Middle frontal gyrus (tissue), 1 donor: ENCODE measurements around the gene KLF3.
"Not testable (repeated sequence)": the region's sequence is repeated elsewhere in the genome, so short reads cannot be mapped to it uniquely, and the experiment has no call there.

Experiments used
- DNase-seq: peaks from one replicate; pipeline ENCODE4 v3.0.0-alpha.2; 2015; ENCODE audit warnings: low spot score; ENCODE audit errors: extremely low spot score

The KLF3 gene

DNA sequence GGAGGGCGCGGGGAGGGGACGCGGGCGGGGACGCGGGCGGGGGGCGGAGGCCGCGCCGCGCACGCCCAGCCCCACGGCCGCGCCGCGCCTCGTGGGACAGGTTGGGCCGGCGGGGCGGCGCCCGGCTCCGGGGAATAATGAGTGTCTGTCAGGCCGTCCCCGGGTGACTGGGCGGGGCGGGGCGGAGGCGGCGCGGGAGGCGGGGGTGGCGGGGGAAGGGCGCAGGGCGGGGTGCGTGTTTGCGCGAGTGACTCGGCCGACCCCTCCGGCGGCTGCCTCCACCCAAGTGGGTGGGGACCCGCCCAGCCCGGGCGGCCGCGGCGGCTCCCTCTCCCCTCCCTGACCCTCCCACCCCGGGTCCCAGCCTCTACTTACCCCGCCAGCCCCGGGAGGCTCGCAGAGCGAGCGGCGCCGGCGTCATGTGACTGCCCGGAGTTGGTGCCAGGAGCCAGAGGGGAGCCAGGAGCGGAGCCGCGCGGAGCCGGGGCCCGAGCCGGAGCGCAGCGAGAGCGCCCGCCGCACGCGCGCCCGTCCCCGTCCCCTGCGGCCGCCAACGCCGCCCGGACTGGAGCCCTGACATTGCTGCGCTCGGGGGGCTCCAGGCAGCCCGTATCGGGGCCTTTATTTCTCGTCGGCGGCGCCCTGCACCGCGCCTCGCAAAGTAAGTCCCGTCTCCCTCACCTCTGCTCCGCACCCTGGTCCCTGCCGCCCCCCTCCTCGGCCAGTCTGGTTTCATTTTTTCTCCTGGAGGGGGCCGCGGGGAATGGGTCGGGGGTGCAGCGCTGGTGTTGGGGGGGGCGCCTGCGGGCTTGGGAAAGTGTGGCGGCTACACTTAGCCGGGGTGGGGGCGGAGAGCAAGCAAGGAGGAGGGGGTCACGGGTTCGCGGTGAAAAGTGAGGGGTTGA is at the start of gene KLF3:
Gene KLF3 (plus strand): TSS at position 399 of the 905 bp plus-strand sequence. CDS start 16,427 bp downstream, outside the sequence.
- peak; percentile 84 for DNase-seq

DNA sequence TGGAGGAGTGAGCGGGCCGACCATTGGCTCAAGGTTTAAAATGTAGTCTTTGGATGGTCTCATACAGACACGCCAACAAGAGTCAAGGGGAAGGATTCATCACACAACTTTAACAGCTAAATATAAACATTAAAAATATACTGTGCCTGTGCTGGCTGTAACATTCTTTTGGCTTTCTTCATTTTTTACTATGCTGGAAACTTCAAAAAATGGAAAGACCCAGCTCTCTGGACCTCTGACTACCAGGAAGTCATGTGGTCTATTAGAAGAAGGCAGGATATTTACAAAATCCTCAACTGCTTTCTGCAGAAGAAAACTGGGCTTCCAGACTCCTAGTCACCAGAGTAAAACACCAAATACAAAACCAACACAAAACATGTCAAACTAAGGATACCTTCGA is 49.8 kb upstream of the KLF3 start:
- DNase-seq, result no peak

DNA sequence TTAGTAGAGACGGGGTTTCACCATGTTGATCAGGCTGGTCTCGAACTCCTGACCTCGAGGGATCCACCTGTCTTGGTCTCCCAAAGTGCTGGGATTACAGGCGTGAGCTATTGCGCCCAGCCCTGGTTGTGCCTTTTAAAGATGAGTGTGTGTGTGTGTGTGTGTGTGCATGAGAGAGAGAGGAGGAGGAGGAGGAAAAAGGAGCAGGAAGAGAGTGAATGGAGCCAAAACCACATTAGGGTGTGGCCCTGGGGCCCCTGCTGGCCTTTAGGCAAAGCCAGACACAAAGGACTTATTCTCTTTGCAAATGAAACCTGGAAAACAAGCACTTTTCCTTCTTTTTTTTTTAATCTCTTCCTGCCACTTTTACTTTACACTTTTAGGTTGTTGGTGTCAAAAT is 48.2 kb upstream of the KLF3 start:
- no peak for DNase-seq

DNA sequence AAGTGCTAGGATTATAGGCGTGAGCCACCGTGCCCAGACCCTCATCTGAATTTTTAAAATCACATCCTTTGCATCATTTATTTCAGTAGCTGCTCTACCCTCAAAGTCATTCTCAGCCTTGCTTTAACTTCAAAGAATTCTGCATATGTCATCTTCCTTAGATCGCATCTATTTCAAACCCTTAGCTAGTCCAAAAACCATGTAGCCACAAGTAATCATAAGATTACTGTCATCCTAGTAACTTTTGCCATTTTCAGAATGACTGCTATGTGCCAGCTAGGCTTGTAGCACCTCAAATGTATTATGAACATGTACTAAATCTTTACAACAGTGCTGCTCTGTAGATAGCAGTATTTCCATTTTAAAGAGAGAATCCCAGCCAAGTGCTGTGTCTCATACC is 45.5 kb upstream of the KLF3 start:
- no peak for DNase-seq

DNA sequence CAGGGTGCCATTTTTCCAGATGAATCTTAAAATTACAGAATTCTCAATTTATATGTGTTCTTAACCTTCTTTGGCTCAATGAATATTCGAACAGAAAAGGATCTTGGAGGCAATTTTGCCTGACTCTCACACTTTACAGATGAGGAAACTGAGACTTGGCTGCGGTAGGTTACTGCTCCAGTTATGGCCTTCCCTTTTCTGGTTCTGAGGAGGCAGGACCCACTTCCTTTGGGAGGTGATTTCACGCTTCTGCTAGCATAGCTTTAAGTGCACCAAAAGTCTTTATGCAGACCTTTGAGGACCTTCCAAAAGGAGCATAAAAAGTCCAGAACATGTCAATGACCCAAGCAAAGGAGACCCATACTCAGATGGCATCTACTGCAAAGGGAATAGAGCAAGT is 44.7 kb upstream of the KLF3 start:
- no peak for DNase-seq

DNA sequence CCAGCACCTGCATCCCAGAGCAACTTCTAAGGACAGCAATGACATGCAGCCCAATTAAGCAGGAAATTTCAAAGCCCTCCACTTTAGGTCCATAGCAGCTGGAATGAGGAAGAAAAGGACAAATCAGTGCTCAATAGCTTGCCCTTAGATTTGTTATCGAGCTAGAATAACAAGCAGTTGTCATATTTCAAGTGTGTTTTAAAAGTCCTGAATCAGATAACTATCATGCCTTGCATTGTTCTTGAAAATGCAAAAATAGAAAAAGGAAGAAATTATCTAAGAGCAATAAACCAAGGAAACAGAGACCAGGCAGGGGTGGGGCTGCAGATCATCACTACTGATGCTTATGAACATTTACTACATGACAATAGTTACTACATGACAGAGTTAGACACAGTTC is 43.9 kb upstream of the KLF3 start:
- no peak for DNase-seq

DNA sequence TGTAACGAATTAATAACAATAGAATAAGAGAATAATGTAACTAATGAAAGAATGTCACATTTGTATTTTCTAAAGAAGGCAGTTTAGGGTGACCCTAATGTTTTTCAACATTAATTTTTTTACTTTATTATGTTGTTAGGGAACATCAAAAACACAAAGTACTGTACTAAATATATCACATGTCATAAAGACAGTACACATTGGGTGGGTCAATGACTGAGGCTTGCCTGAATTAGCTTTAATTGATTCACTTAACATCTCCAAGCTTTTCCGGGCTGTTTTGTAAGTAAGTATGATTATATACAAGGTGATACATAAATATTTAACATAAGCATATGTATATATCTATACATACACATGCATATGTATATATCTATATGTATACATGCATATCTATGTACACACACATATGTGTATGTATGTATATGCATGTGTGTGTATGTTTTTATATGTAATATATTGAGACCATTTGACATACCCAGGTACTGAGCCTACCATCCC is 43.4 kb upstream of the KLF3 start:
- no peak for DNase-seq

DNA sequence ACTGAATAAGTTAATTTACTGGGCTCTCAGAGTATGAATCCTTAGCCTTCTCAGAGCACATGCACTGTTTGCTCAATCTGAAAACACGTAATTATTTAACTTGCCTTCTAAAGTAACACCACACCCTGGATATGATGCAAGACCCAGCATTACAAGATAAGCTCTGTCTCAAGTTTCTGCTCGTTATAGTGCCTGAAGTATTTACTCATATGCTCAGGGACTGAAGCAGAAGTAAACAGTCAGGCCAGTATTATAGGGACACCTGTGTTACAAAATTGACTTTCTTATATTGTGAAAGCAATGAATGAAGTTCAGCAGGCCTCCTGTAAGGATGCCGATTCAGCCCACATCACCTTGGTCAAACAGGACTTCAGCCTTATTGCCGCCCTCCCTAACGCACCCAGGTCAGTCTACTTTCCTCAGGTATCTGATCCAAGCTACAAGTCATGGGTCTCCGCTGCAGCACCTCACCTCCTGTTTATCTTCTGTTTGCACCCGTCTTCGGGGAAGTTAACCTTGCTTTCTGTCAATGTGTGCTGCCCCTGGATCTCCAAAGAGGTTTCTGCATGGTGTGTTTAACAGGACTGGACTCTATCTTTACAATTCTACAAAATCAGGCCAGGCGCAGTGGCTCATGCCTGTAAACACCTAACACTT is 42.8 kb upstream of the KLF3 start:
- DNase-seq, result no peak

DNA sequence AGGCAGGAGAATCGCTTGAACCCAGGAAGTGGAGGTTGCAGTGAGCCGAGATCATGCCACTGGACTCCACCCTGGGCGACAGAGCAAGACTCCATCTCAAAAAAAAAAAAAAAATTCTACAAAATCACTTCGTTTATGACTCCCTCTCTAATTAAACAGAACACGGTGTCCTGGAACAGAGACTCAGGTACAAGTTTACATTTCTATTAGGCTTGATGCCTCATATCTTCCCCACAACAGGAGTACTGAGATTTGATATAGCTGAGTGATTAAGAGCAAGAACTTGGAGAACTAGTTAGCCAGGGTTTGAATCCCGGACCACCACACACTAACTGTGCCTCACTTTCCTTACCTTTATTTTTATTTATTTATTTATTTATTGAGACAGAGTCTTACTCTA is 42.2 kb upstream of the KLF3 start:
- no peak for DNase-seq

DNA sequence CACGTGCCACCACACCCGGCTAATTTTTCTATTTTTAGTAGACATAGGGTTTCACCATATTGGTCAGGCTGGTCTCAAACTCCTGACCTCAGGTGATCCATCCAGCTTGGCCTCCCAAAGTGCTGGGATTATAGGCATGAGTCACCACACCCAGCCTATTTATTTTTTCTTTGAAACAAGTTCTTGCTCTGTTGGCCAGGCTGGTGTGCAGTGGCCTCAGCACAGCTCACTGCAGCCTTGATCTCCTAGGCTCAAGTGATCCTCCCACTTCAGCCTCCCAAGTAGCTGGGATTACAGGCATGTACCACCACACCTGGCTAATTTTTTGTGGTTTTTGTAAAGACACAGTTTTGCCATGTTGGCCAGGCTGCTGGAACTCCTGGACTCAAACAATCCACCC is 41.7 kb upstream of the KLF3 start:
- not testable (repeated sequence) for DNase-seq

DNA sequence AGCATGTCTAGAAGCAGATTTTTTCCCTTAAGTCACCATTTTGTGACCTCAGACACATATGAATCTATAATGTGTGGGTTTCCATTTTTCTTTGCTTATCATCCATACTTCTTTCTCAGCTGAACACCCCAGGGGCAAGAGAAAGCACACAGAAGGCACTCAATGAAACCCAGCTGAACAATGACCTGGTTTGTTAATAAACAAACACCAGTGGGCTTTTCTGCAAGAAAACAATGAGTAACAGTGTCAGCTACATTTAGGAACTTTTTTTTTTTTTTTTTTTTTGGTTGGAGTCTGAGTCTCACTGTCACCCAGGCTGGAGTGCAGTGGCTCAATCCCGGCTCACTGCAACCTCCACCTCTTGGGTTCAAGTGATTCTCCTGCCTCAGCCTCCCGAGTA is 40.7 kb upstream of the KLF3 start:
- DNase-seq, result no peak

DNA sequence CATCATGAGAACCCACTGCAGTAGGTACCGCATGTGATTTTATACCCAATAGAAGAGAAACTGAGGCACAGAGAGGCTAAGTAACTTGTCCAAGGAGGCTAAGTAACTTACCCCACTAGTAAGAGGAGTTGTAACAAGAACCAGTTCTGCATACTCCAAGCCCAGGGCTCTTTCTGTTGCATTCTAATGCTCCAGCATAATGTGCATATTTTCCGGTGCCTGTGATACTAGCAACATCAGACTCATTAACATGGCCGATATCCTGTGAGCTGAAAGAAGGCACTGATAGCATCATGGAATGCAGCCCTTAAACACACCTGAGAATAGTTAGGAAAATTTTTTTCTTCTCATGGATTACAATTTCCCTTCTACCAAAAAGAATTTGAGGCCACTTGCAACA is 39.7 kb upstream of the KLF3 start:
- no peak for DNase-seq

DNA sequence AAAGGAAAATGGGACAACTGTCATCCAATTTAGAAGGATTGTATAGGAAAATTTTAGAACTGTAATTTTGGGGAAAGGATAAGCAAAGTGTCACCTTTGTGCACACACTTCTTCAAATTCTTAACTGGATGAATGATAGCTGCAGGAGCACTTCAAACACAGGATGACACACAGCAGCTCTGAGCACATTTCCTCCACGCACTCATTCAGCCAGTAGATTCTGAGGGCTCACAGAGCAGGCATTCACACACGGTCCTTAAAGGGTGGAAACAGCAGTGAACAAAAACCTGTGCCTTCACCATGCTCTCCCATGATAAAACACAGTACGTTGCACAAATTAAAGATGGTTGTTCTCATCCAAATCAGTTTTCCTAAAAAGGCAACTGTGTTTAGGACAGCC is 38.5 kb upstream of the KLF3 start:
- DNase-seq, result no peak

DNA sequence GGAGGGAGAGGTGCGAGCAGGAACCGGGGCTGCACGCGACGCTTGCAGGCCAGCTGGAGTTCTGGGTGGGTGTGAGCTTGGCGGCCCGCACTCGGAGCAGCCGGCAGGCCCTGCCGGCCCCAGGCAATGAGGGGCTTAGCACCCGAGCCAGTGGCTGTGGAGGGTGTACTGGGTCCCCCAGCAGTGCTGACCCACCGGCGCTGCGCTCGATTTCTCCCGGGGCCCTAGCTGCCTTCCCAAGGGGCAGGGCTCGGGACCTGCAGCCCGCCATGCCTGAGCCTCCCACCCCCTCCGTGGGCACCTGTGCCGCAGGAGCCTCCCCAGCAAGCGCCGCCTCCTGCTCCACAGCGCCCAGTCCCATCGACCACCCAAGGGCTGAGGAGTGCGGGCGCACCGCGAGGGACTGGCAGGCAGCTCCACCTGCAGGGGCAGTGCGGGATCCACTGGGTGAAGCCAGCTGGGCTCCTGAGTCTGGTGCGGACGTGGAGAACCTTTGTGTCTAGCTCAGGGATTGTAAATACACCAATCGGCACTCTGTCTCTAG is 37.0 kb upstream of the KLF3 start:
- DNase-seq, result not testable (repeated sequence)

DNA sequence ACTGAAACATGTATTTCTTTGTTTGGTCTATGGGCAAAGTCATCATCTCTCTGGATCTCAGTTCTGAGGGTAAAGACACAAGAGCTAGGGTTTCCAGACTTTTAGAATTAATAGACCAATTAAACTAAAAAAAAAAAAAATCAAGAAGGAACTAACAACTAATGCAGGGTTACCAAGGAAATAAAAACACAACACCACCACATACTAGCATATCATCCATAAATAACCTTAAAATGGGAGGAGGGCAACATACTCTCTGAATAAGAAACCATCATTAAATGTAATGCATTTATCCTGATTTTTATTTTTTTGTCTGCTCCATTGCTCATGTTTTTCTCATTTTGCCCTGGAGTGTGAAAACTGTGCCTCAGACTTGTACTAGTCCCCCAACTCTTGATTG is 33.5 kb upstream of the KLF3 start:
- DNase-seq, result no peak

DNA sequence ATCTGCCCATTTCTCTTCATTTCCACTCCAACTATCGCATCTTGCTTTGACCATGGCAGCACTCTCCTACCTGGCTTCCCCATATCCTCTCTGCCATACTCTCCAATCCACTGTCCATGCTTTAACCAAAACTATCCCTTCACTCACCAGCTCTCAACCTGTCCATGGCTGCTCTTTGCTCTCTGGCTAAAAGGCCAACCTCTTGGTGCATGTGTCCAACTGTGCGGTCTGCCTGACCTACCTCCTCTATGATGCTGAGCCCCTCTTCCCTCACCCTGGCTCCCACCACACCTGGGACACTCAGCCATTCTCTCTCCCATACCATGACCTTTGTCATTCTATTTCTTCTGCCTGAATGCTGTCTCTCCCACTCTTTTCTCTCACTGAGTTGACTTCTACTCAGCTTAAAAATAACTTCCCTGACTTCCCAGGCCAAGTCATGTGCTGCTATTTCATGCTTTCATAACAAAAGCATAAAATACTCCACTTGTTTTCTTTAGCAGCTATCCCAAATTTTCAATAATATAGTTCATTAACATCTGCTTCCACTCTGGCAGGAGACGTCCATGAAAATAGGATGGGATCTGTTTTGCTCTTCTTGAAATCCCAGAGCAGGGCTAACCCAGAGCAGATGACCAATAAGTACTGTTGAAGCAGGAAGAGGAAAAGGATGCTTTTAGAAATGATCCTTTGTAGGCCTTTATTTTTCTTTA is 29.8 kb upstream of the KLF3 start:
- no peak for DNase-seq

DNA sequence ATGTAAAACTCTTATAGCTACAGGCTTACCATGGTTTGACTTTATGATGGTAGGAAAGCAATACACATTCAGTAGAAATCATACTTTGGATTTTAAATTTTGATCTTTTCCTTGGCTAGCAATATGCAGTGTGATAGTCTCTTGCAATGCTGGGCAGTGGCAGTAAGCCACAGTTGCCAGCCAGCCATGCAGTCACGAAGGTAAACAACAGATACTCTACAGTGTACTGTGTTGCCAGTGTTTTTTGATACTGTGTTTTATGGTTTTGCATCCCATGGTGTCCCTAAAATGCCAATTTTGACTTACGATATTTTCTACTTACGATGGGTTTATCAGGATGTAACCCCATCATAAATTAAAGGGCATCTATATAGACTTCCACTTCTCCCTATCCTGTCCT is 24.8 kb upstream of the KLF3 start:
- DNase-seq, result no peak

DNA sequence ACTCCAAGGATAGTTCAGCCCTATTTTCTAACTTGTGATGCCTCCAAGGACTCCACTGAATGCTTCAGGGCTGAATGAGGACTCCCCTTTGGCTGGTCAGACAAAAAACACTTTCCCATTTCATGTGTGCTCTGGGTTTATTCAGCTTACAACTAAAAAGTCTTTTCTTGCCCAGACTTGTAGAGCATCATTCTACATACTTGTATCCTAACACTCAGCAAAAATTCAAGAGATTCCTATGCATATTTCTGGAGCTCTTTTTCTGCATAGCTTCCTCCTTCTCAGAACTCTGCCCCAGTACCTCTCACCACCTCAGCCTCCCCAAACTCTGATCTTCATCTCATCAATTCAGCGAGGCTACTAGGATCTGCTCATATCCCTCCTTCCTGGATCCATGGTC is 22.2 kb upstream of the KLF3 start:
- DNase-seq, result no peak

DNA sequence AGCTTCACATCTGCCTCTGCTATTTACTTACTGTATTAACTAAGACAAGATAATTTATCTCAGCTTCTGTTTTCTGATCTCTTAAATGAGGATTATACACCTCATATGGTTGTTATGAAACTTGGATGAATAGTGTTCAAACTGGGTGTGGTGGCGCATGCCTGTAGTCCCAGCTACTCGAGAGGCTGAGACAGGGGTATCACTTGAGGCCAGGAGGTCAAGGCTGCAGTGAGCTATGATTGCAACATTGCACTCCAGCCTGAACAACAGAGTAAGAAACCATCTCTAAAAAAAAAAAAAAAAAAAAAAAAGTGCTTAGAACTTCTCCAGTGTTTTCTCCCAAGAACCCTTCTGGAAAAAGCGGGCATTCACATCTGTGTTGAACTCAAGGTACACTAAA is 19.8 kb upstream of the KLF3 start:
- DNase-seq, result no peak

DNA sequence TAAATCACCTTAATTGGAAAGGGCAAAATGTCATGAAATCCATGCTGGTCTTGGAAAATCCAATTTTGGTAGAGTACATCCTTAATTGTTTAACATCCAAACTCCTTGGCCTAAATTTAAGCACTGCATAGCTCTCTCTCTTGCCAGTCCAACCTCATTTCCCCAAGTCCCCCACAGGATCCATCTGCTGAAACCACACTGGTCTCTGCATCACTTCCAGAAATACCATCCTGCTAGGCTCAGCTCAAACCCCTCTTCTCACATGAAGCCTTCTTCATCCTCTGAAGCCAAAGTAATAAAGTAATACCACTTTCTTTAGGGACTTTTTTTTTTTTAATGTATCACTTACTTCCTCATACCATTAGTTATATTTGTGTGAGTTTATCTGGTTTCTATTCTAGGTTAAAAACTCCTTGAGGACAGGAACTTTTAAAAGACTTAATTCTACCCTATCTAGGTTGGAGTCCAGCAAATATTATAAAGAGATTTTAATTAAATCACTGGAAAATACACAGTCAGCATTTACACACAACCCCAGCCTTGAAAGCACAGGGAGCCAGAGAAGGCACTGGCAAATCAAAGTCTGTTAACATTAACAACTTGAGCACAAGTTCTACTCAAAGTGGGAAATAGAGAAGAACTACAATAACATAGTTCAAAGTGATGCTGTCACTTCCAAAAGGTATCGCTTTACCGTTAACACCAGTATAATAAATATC is 16.7 kb upstream of the KLF3 start:
- no peak for DNase-seq

DNA sequence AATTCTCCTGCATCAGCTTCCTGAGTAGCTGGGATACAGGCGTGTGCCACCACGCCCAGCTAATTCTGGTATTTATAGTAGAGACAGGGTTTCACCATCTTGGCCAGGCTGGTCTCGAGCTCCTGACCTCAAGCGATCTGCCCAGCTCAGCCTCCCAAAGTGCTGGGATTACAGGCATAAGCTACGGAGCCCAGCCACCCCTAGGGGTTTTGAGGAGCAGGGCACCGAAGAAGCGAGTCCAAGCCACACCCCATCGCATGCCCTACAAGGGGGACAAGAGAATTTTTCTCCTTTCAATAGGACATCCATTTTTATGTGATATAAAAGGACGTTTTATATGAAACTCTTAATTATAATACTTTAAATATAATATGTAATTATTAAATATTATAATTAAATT is 13.9 kb upstream of the KLF3 start:
- no peak for DNase-seq
